Measurements from ENCODE around the gene FXYD5.

FXYD5 gene

GRCh38 chr19:35116072-35116801 lies 38.3 kb upstream of the FXYD5 start:
- ATAC-seq, result no peak
- TF ChIP-seq ARNTL (CRISPR knock-in tag; IDR thresholded peaks at IDR 0.05; ENCODE audit: borderline replicate concordance, low read depth) (no peak), ZFP3 (CRISPR knock-in tag; IDR thresholded peaks at IDR 0.05) (no peak), CSDC2 (CRISPR knock-in tag; IDR thresholded peaks at IDR 0.05) (no peak)
- TF ChIP-seq, protein P1, sequence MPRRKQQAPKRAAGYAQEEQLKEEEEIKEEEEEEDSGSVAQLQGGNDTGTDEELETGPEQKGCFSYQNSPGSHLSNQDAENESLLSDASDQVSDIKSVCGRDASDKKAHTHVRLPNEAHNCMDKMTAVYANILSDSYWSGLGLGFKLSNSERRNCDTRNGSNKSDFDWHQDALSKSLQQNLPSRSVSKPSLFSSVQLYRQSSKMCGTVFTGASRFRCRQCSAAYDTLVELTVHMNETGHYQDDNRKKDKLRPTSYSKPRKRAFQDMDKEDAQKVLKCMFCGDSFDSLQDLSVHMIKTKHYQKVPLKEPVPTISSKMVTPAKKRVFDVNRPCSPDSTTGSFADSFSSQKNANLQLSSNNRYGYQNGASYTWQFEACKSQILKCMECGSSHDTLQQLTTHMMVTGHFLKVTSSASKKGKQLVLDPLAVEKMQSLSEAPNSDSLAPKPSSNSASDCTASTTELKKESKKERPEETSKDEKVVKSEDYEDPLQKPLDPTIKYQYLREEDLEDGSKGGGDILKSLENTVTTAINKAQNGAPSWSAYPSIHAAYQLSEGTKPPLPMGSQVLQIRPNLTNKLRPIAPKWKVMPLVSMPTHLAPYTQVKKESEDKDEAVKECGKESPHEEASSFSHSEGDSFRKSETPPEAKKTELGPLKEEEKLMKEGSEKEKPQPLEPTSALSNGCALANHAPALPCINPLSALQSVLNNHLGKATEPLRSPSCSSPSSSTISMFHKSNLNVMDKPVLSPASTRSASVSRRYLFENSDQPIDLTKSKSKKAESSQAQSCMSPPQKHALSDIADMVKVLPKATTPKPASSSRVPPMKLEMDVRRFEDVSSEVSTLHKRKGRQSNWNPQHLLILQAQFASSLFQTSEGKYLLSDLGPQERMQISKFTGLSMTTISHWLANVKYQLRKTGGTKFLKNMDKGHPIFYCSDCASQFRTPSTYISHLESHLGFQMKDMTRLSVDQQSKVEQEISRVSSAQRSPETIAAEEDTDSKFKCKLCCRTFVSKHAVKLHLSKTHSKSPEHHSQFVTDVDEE (CRISPR knock-in tag; IDR thresholded peaks at IDR 0.05), result no peak

DNA sequence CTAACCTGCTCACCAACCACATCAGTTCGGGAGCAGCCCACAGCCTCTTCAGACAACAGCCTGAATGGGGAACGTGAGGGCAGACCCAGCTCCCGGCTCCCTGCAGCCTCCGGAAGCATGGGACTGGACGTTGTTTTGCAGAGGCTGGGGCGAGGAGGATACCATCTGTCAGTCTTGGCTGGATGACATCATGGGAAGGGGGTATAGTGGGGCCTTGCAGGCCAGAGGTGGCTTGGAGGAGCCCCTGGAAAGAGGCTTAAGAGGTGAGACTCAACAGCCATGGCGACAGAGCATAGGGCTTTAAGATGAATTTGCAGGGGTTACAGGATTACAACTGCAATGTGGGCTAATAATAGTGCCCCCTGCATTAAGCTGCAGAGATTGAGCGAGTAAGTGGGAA lies 37.4 kb upstream of the FXYD5 start:
- TF ChIP-seq, protein P2, sequence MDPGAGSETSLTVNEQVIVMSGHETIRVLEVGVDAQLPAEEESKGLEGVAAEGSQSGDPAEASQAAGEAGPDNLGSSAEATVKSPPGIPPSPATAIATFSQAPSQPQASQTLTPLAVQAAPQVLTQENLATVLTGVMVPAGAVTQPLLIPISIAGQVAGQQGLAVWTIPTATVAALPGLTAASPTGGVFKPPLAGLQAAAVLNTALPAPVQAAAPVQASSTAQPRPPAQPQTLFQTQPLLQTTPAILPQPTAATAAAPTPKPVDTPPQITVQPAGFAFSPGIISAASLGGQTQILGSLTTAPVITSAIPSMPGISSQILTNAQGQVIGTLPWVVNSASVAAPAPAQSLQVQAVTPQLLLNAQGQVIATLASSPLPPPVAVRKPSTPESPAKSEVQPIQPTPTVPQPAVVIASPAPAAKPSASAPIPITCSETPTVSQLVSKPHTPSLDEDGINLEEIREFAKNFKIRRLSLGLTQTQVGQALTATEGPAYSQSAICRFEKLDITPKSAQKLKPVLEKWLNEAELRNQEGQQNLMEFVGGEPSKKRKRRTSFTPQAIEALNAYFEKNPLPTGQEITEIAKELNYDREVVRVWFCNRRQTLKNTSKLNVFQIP (CRISPR knock-in tag; IDR thresholded peaks at IDR 0.05; ENCODE audit: borderline replicate concordance, low read depth), result no peak
- TF ChIP-seq CSDC2 (CRISPR knock-in tag; IDR thresholded peaks at IDR 0.05) (no peak), TOX (CRISPR knock-in tag; IDR thresholded peaks at IDR 0.05; ENCODE audit: borderline replicate concordance) (no peak), ZNF70 (CRISPR knock-in tag; IDR thresholded peaks at IDR 0.05) (no peak), ARNTL (CRISPR knock-in tag; IDR thresholded peaks at IDR 0.05; ENCODE audit: borderline replicate concordance, low read depth) (no peak), PPARA (CRISPR knock-in tag; IDR thresholded peaks at IDR 0.05; ENCODE audit: borderline replicate concordance) (no peak), ZNF8 (CRISPR knock-in tag; IDR thresholded peaks at IDR 0.05) (no peak), BACH2 (CRISPR knock-in tag; IDR thresholded peaks at IDR 0.05; ENCODE audit: borderline replicate concordance) (no peak), CSRNP3 (CRISPR knock-in tag; IDR thresholded peaks at IDR 0.05) (no peak), RARB (CRISPR knock-in tag; IDR thresholded peaks at IDR 0.05) (no peak), ZFP3 (CRISPR knock-in tag; IDR thresholded peaks at IDR 0.05) (no peak), TCF4 (CRISPR knock-in tag; IDR thresholded peaks at IDR 0.05; ENCODE audit: borderline replicate concordance) (no peak)
- TF ChIP-seq, protein P3, sequence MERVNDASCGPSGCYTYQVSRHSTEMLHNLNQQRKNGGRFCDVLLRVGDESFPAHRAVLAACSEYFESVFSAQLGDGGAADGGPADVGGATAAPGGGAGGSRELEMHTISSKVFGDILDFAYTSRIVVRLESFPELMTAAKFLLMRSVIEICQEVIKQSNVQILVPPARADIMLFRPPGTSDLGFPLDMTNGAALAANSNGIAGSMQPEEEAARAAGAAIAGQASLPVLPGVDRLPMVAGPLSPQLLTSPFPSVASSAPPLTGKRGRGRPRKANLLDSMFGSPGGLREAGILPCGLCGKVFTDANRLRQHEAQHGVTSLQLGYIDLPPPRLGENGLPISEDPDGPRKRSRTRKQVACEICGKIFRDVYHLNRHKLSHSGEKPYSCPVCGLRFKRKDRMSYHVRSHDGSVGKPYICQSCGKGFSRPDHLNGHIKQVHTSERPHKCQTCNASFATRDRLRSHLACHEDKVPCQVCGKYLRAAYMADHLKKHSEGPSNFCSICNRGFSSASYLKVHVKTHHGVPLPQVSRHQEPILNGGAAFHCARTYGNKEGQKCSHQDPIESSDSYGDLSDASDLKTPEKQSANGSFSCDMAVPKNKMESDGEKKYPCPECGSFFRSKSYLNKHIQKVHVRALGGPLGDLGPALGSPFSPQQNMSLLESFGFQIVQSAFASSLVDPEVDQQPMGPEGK (CRISPR knock-in tag; IDR thresholded peaks at IDR 0.05; ENCODE audit: borderline replicate concordance), result no peak
- TF ChIP-seq, protein P1 (CRISPR knock-in tag; IDR thresholded peaks at IDR 0.05), result no peak
- ATAC-seq, result no peak

- TF ChIP-seq, protein P4, sequence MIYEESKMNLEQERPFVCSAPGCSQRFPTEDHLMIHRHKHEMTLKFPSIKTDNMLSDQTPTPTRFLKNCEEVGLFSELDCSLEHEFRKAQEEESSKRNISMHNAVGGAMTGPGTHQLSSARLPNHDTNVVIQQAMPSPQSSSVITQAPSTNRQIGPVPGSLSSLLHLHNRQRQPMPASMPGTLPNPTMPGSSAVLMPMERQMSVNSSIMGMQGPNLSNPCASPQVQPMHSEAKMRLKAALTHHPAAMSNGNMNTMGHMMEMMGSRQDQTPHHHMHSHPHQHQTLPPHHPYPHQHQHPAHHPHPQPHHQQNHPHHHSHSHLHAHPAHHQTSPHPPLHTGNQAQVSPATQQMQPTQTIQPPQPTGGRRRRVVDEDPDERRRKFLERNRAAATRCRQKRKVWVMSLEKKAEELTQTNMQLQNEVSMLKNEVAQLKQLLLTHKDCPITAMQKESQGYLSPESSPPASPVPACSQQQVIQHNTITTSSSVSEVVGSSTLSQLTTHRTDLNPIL (CRISPR knock-in tag; IDR thresholded peaks at IDR 0.05; ENCODE audit: low read depth), result no peak
- no peak for TF ChIP-seq GLIS3 (CRISPR knock-in tag; IDR thresholded peaks at IDR 0.05)
These were observed 36.7 kb upstream of the FXYD5 start for GRCh38 chr19:35117799-35118198.

More at GRCh38 chr19:35117799-35118198, 36.7 kb upstream of the FXYD5 start:
- no peak for ATAC-seq

Measured in SK-N-SH treated with all-trans-retinoic acid at 6 μM for 48 hours (cell line).